ENCODE data around the gene CHIC2. TPM values are rescaled to one million over a fixed set of nuclear protein-coding genes. Genes with fewer than 3 reads are reported as not detected.

Gene CHIC2
- total RNA-seq, 6 experiments from 2014 or later: 8.4 to 22.9 (median 15.3) TPM

DNA sequence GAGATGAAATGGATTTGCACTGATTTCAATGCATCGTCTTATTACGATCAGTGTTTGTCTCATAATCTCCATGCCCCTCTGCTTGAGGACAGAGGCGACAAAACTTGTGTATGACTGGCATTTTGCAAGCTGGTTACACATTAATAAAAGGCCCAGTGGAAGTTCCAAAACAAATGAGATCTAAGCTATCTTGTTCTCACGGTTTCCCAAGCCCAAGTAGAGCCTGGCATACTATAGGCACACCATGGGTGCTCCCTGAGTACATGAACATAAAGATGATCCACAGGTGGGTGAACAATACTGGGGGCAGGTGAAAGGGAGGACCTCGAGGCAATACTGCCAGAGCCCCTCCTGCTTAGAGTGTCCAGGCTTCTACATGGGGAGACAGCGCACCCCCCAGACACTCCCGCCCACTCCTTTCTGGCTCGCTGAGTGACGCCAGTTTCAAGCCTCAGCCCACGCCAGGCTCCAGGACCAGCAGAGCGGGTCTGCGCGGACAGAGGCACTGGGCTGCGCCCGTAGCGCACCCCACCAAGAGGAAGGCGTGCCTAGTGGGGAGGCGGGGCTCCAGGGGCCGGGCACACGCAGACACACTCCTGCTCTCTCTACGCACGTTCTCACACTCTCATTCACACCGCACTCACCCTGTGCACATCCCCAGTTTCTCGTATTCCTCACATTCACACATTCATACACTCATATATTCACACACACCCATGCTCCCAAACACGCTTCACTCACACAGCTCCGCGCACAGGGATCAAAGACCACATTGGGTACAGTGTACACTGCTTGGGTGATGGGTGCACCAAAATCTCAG, 26.6 kb upstream of the CHIC2 start:
- WGBS (ENCODE audit: insufficient coverage, low coverage, low lambda C conversion rate, missing lambda C conversion rate): 7% methylated on average over 18 of the region's 27 CpGs
- H3K4me1 ChIP-seq: peaks cover 0 to 9% (median 0%) of the 10 kb centered on the region in 4 donors
- TF ChIP-seq POLR2A (IDR thresholded peaks at IDR 0.05): peak; percentile 36
- TF ChIP-seq, protein P1, sequence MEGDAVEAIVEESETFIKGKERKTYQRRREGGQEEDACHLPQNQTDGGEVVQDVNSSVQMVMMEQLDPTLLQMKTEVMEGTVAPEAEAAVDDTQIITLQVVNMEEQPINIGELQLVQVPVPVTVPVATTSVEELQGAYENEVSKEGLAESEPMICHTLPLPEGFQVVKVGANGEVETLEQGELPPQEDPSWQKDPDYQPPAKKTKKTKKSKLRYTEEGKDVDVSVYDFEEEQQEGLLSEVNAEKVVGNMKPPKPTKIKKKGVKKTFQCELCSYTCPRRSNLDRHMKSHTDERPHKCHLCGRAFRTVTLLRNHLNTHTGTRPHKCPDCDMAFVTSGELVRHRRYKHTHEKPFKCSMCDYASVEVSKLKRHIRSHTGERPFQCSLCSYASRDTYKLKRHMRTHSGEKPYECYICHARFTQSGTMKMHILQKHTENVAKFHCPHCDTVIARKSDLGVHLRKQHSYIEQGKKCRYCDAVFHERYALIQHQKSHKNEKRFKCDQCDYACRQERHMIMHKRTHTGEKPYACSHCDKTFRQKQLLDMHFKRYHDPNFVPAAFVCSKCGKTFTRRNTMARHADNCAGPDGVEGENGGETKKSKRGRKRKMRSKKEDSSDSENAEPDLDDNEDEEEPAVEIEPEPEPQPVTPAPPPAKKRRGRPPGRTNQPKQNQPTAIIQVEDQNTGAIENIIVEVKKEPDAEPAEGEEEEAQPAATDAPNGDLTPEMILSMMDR (IDR thresholded peaks at IDR 0.05): no peak
- H3K27me3 ChIP-seq: no peaks in the 10 kb centered on the region
- no peaks in the 10 kb centered on the region for H3K9me3 ChIP-seq
- H3K27ac ChIP-seq: peak overlapping the region; percentile 84 to 95 (median 85)
- no peaks in the 10 kb centered on the region for H3K36me3 ChIP-seq
- intact Hi-C loops (cut with DNase I): no loop called here
- H3K4me3 ChIP-seq: peak overlapping the region; percentile 40 to 63 (median 57)
- DNase-seq (peak; percentile 79 to 86 (median 81)), ATAC-seq (peak; percentile 83 to 90 (median 87))

DNA sequence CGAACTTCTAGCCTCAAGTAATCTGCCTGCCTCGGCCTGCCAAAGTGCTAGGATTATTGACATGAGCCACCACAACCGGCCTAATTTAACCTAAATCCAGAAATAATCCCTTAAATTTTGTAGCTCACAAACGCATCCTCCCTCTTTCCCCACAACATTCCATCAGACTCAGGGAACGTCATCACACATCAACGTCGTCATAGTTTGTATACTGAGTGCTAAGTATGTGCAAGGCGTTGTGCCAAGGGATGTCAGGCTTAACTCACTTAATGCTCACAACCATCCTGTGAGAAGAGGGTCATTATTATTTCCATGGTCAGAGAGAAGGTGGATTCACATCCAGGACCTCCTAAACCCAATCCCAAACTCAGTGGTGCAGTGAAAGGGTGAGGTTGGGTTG, 26.0 kb upstream of the CHIC2 start:
- Histone ChIP-seq H3K9me3 (no peaks in the 10 kb centered on the region), H3K4me1 (peaks cover 0 to 12% (median 0%) of the 10 kb centered on the region in 4 donors), H3K27me3 (no peaks in the 10 kb centered on the region), H3K36me3 (no peaks in the 10 kb centered on the region), H3K27ac (peak overlapping the region; percentile 84 to 95 (median 85)), H3K4me3 (peak overlapping the region in 2 of 3 donors; percentile 57 to 63)
- DNase-seq: no peak
- intact Hi-C loops (cut with DNase I): no loop called here
- ATAC-seq: no peak
- no peak for TF ChIP-seq POLR2A (IDR thresholded peaks at IDR 0.05)
- TF ChIP-seq, protein P1 (IDR thresholded peaks at IDR 0.05): no peak
- 53% methylated on average over 8 of the region's 8 CpGs for WGBS (ENCODE audit: insufficient coverage, low coverage, low lambda C conversion rate, missing lambda C conversion rate)

DNA sequence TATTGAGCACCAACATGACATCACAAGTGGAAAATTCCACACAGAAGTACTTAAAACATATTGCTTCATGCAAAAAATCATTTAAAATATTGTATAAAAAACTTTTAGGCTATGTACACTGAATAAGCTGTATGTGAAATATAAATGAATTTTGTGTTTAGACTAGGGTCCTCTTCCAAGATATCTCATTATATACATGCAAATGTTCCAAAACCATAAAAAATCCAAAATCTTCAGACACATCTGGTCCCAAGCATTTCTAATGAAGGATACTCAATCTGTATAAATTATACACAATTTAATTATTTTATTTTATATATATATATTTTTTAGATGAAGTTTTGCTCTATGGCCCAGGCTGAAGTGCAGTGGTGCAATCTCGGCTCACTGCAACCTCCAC, 25.5 kb upstream of the CHIC2 start:
- H3K4me1 ChIP-seq: peaks cover 0 to 15% (median 0%) of the 10 kb centered on the region in 4 donors
- no peak overlapping the region for H3K4me3 ChIP-seq
- WGBS (ENCODE audit: insufficient coverage, low coverage, low lambda C conversion rate, missing lambda C conversion rate): 88% methylated on average over 1 of the region's 1 CpG
- H3K27ac ChIP-seq: no peak overlapping the region
- H3K36me3 ChIP-seq: no peaks in the 10 kb centered on the region
- TF ChIP-seq POLR2A (IDR thresholded peaks at IDR 0.05): no peak
- TF ChIP-seq, protein P1 (IDR thresholded peaks at IDR 0.05): no peak
- ATAC-seq (no peak), DNase-seq (no peak)
- H3K27me3 ChIP-seq: no peaks in the 10 kb centered on the region
- no peaks in the 10 kb centered on the region for H3K9me3 ChIP-seq
- intact Hi-C loops (cut with DNase I): no loop called here

DNA sequence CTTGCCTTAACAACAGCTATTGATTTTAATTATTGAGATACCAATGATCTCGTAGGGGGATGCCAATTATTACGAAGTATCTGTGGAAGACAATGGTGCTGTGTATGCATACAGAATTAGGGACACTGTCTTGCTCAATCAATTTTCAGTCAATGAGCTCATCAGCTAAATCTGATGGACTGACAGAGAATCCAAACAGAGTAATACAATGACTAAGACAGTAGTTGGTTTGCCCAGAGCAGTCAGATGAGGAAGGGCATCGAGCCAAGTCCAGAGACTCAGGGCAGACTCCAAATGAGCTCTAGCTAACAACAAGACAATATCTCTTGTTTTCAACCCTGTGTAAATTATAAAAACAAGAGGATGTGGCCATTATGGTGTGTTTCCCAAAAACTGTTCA, 20.9 kb upstream of the CHIC2 start:
- Histone ChIP-seq H3K36me3 (no peaks in the 10 kb centered on the region), H3K27me3 (no peaks in the 10 kb centered on the region), H3K4me1 (peaks cover 0 to 6% (median 0%) of the 10 kb centered on the region in 4 donors), H3K4me3 (no peak overlapping the region), H3K27ac (peak overlapping the region in 1 of 3 donors; percentile 61), H3K9me3 (no peaks in the 10 kb centered on the region)
- intact Hi-C loops (cut with DNase I): no loop called here
- TF ChIP-seq POLR2A (IDR thresholded peaks at IDR 0.05): no peak
- TF ChIP-seq, protein P1 (IDR thresholded peaks at IDR 0.05): no peak
- ATAC-seq (peak; percentile 88 to 96 (median 94)), DNase-seq (peak in 1 of 3 donors; percentile 79)
- WGBS (ENCODE audit: insufficient coverage, low coverage, low lambda C conversion rate, missing lambda C conversion rate): 14% methylated on average over 3 of the region's 3 CpGs
